KG1 (cell line): ENCODE results near the gene FOS.

Experiments used
- DNase-seq: peaks from one replicate; lab custom pipeline; 2025; lab: John Stamatoyannopoulos, UW

Gene FOS

DNA sequence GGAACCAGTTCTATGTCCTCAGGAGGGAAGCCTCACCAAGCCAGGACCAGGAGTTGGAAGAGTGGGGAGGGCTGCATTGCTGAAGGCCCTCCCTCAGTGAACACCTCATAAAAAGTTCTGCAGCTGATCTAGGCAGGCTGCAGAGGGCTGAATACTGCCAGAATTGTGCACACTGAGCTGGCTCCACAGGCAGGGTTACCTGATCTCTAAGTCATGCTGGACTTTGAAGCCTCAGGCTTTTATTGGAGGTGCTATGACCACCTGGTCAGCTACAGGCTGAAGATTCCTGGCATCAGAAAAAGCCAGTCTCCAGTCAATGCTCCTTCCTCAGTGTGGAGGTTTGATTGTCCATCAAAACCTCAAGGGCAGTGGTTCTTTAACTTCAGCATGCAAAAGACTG, 39.7 kb downstream of the FOS start:
- no peak for DNase-seq

DNA sequence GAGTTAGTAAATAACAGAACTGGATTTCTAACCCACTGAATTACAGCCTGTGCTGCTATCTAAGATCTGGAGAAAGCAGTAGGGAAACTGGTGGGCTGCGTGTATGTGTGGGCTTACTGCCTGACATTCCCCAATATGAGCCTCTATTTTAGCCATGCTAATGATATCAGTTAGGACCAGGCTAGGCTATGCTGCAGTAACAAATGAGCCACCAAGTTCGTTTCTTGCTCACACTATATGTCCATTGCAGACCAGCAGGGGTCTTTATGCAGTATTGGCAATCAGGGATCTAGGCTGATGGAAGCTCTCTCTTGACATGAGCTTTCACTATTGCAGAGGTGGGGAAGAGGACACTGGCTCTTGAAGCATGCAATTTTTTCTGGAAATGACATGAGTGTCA, 40.4 kb downstream of the FOS start:
- no peak for DNase-seq

DNA sequence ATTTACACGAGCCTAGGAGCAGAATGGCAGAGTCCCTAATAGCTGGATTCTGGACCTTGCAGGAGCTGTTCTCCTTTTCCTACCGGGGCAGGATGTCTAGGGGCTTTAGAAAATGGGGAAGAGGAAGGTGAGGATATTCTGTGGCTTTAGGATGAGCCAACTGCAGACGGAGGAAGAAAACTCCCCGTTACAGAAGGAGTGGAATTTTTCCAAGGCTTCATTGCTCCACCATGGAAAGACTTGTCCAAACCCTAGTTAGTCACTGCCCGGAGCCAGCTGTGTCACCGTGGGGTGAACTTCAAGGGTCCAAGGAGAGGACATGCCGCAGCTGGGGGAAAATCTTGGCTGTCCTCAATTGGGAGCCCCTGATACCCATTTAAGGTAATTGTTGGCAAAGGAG, 41.6 kb downstream of the FOS start:
- DNase-seq, result no peak

- no peak for DNase-seq
These were observed 44.1 kb downstream of the FOS start for GRCh38 chr14:75322746-75323145.

GRCh38 chr14:75323571-75323970, 44.9 kb downstream of the FOS start:
- DNase-seq, result no peak

DNA sequence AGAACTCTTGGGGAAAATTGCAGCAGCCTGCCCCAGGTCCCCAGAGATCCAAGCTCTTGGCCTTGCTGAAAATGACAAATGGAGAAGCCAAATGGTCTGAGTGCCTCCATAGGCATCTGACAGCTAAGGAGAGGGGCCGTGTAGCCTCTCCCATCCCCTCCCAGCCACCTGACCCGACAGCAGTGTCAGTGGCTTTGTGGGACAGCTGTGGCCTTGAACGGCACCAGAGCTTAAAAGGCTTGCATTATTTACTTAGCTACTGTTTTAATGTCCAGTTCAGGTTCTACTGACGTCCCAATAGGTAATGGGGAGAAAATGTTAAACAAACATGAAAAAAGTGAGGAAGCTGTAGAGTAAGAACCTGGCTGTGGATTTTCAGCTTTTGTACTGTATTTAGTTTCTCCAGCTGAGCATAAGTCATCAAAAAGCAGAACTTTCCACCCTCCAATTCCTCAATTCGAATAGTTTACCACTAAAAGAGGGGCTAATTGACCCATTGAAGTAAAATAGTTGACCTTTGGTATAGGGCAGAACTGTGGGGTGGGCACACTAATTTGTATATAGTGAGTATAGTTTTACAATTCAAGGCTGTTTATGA, 50.0 kb downstream of the FOS start:
- DNase-seq, result no peak

DNA sequence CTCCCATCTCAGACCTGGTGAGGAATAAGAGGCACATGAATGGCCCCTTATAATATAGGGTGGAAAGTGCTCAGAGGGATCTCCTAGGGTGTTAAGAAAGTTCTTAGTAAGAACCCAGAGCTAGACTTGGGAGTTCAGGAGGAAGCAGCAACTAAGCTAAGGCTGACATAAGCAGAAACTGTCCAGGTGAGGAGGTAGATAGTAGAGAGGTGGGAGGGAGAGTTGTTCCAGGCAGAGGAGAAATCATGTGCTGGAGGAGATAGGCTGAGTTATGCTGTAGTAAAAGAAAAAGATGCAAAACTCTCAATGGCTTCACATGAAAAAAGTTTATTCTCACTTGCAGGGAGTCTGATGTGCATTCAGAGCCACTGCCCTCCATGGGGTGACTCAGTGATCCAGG, 50.7 kb downstream of the FOS start:
- DNase-seq, result no peak

- no peak for DNase-seq
These were observed 52.8 kb downstream of the FOS start for GRCh38 chr14:75331471-75331870.
